Natural killer cell (primary cell): ENCODE measurements around the gene TMEM135. TPM values are rescaled to one million over a fixed set of nuclear protein-coding genes. Genes with fewer than 3 reads are reported as not detected.

Experiments
- ATAC-seq, 3 donors: fragments of 150-1000 bp in 2 of 3; fragments of 200-7000 bp in 1 of 3; cut with Tn5 transposase; 1 replicate in 1 of 3; 2 replicates in 2 of 3; pipeline ENCODE4 v1.10.0; 2021; ENCODE audit warnings: mild to moderate bottlenecking in 2 of 3, moderate library complexity in 2 of 3
- DNase-seq, 2 donors: peaks; one replicate each; pipeline versions ENCODE4 v3.0.0 to v3.0.0-alpha.2; 2013 to 2021; ENCODE audit warnings: mixed read lengths in 1 of 2
- H3K27ac ChIP-seq: one replicate; pipeline ENCODE4 v1.5.1; 2013; ENCODE audit warnings: mild to moderate bottlenecking, low read length
- H3K27me3 ChIP-seq: one replicate; pipeline ENCODE4 v1.6.1; 2013; ENCODE audit warnings: low read length; ENCODE audit not compliant: control insufficient read depth, insufficient read depth
- H3K36me3 ChIP-seq: one replicate; pipeline ENCODE4 v1.6.1; 2013; ENCODE audit warnings: low read length; ENCODE audit not compliant: control insufficient read depth, insufficient read depth
- H3K4me1 ChIP-seq: one replicate; pipeline ENCODE4 v1.6.1; 2013; ENCODE audit warnings: low read length; ENCODE audit not compliant: control insufficient read depth, insufficient read depth
- H3K4me3 ChIP-seq: one replicate; pipeline ENCODE4 v1.5.1; 2013; ENCODE audit warnings: low read length
- H3K9me3 ChIP-seq: one replicate; pipeline ENCODE4 v1.6.1; 2013; ENCODE audit warnings: low read length; ENCODE audit not compliant: control insufficient read depth, insufficient read depth
- H3K27ac Mint-ChIP-seq, 2 donors: one replicate each; pipeline ENCODE4 v1.8.0; 2022; ENCODE audit warnings: mild to moderate bottlenecking in 2 of 2, mixed read lengths in 2 of 2, moderate library complexity in 1 of 2
- H3K27me3 Mint-ChIP-seq, 2 donors: one replicate each; pipeline ENCODE4 v1.8.0; 2022; ENCODE audit warnings: low read depth in 2 of 2, mixed read lengths in 2 of 2
- H3K36me3 Mint-ChIP-seq: one replicate; pipeline ENCODE4 v1.8.0; 2022; ENCODE audit warnings: mixed read lengths
- H3K4me1 Mint-ChIP-seq, 2 donors: one replicate each; pipeline ENCODE4 v1.8.0; 2022; ENCODE audit warnings: mixed read lengths in 2 of 2
- H3K4me3 Mint-ChIP-seq: one replicate; pipeline ENCODE4 v1.8.0; 2022; ENCODE audit warnings: mild to moderate bottlenecking, moderate library complexity, mixed read lengths
- H3K9me3 Mint-ChIP-seq, 2 donors: one replicate each; pipeline ENCODE4 v1.8.0; 2022; ENCODE audit warnings: mixed read lengths in 2 of 2
- WGBS: methylation state at CpG from one replicate; pipeline ENCODE4 v1.1.7; 2013; ENCODE audit warnings: missing lambda C conversion rate; ENCODE audit not compliant: insufficient coverage; 5-methylcytosine and 5-hydroxymethylcytosine counted together
- intact Hi-C: fragments of 100-400 bp; cut with micrococcal nuclease; formaldehyde crosslinking; loops from one replicate; pipeline ENCODE4 v1.14.2; 2022
- total RNA-seq, 4 donors: library from RNA; stranded (reverse); fragments of 120-200 nt in 1 of 4; gene quantifications; one replicate each; pipeline versions ENCODE4 v1.2.3 to v1.2.4, GENCODE V29; 2013 to 2022
- TF ChIP-seq, protein P1 (sequence below): fragments of 200-600 bp; IDR thresholded peaks from one replicate; pipeline ENCODE4 v1.8.0; 2022; ENCODE audit warnings: antibody characterized with exemption

TMEM135 gene
- total RNA-seq, 3 donors from 2014 or later (not counting 1 experiment from before 2014, with no cell fraction given): 18.8 to 42.0 (median 36.1) TPM

- DNase-seq: no peak
- no peaks in the 10 kb centered on the region for H3K27me3 Mint-ChIP-seq
- Histone ChIP-seq H3K4me1 (peaks cover 8% of the 10 kb centered on the region), H3K36me3 (no peaks in the 10 kb centered on the region), H3K27ac (no peak overlapping the region), H3K9me3 (no peaks in the 10 kb centered on the region), H3K4me3 (no peak overlapping the region), H3K27me3 (no peaks in the 10 kb centered on the region)
- WGBS: 62% methylated on average over 2 of the region's 4 CpGs
- no peak overlapping the region for H3K4me3 Mint-ChIP-seq
- intact Hi-C loops: no loop called here
- H3K27ac Mint-ChIP-seq: no peak overlapping the region
- H3K36me3 Mint-ChIP-seq: no peaks in the 10 kb centered on the region
- TF ChIP-seq, protein P1, sequence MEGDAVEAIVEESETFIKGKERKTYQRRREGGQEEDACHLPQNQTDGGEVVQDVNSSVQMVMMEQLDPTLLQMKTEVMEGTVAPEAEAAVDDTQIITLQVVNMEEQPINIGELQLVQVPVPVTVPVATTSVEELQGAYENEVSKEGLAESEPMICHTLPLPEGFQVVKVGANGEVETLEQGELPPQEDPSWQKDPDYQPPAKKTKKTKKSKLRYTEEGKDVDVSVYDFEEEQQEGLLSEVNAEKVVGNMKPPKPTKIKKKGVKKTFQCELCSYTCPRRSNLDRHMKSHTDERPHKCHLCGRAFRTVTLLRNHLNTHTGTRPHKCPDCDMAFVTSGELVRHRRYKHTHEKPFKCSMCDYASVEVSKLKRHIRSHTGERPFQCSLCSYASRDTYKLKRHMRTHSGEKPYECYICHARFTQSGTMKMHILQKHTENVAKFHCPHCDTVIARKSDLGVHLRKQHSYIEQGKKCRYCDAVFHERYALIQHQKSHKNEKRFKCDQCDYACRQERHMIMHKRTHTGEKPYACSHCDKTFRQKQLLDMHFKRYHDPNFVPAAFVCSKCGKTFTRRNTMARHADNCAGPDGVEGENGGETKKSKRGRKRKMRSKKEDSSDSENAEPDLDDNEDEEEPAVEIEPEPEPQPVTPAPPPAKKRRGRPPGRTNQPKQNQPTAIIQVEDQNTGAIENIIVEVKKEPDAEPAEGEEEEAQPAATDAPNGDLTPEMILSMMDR: no peak
- no peaks in the 10 kb centered on the region for H3K9me3 Mint-ChIP-seq
- ATAC-seq: no peak
- peaks cover 0 to 14% of the 10 kb centered on the region in 2 donors for H3K4me1 Mint-ChIP-seq
These were observed 318.7 kb downstream of the TMEM135 start for GRCh38 chr11:87356428-87356827.

DNA sequence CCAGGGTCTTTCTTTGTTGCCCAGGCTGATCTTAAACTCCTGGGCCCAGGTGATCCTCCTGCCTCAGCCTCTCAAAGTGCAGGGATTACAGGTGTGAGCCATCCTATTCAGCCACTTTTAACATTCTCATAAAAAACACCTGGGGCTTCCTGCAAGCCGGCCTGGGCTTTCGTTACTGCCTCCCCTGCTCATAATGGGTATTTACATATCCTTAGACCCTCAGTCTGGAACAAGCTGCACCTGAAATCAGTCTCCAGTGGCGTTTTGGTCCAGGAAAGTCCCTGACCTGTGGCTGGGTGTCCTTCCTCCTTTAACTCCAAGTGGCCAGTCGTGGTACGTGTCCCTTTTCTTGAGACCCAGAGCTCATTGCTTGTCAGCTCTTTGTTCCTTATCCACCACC is 320.7 kb downstream of the TMEM135 start:
- H3K9me3 ChIP-seq: no peaks in the 10 kb centered on the region
- Mint-ChIP-seq H3K4me1 (peaks cover 0 to 2% of the 10 kb centered on the region in 2 donors), H3K36me3 (no peaks in the 10 kb centered on the region), H3K27ac (no peak overlapping the region), H3K4me3 (no peak overlapping the region), H3K27me3 (no peaks in the 10 kb centered on the region), H3K9me3 (no peaks in the 10 kb centered on the region)
- no peaks in the 10 kb centered on the region for H3K27me3 ChIP-seq
- H3K4me3 ChIP-seq: no peak overlapping the region
- intact Hi-C loops: no loop called here
- DNase-seq (no peak), ATAC-seq (no peak)
- WGBS: 87% methylated on average over 3 of the region's 5 CpGs
- H3K27ac ChIP-seq: no peak overlapping the region
- no peaks in the 10 kb centered on the region for H3K4me1 ChIP-seq
- H3K36me3 ChIP-seq: no peaks in the 10 kb centered on the region
- TF ChIP-seq, protein P1: no peak

- intact Hi-C loops: no loop called here
- no peaks in the 10 kb centered on the region for H3K27me3 Mint-ChIP-seq
- no peaks in the 10 kb centered on the region for H3K9me3 Mint-ChIP-seq
- H3K36me3 Mint-ChIP-seq: no peaks in the 10 kb centered on the region
- no peak overlapping the region for H3K27ac Mint-ChIP-seq
- ATAC-seq: no peak
- no peaks in the 10 kb centered on the region for H3K36me3 ChIP-seq
- no peak for DNase-seq
- no peaks in the 10 kb centered on the region for H3K27me3 ChIP-seq
- no peak overlapping the region for H3K4me3 ChIP-seq
- no peaks in the 10 kb centered on the region for H3K4me1 Mint-ChIP-seq
- 77% methylated on average over 6 of the region's 6 CpGs for WGBS
- H3K4me3 Mint-ChIP-seq: no peak overlapping the region
- H3K9me3 ChIP-seq: no peaks in the 10 kb centered on the region
- H3K4me1 ChIP-seq: no peaks in the 10 kb centered on the region
- TF ChIP-seq, protein P1: no peak
- H3K27ac ChIP-seq: no peak overlapping the region
These were observed 321.7 kb downstream of the TMEM135 start for GRCh38 chr11:87359401-87359800.

- no peaks in the 10 kb centered on the region for H3K4me1 Mint-ChIP-seq
- H3K9me3 ChIP-seq: no peaks in the 10 kb centered on the region
- TF ChIP-seq, protein P1: no peak
- H3K27ac ChIP-seq: no peak overlapping the region
- intact Hi-C loops: no loop called here
- no peak overlapping the region for H3K27ac Mint-ChIP-seq
- H3K9me3 Mint-ChIP-seq: no peaks in the 10 kb centered on the region
- H3K36me3 ChIP-seq: no peaks in the 10 kb centered on the region
- H3K27me3 ChIP-seq: no peaks in the 10 kb centered on the region
- H3K36me3 Mint-ChIP-seq: no peaks in the 10 kb centered on the region
- no peaks in the 10 kb centered on the region for H3K4me1 ChIP-seq
- H3K27me3 Mint-ChIP-seq: no peaks in the 10 kb centered on the region
- H3K4me3 ChIP-seq: no peak overlapping the region
- ATAC-seq (no peak), DNase-seq (no peak)
- no peak overlapping the region for H3K4me3 Mint-ChIP-seq
- WGBS: 94% methylated on average over 5 of the region's 5 CpGs
These were observed 324.2 kb downstream of the TMEM135 start for GRCh38 chr11:87361891-87362290.
